ENCODE measurements around the gene PRR33.

Gene PRR33

GRCh38 chr11:1916132-1916985 lies 24.7 kb upstream of the PRR33 start:
- DNase-seq = no peak

- DNase-seq = no peak
These were observed 24.1 kb upstream of the PRR33 start for GRCh38 chr11:1915795-1916131.

DNA sequence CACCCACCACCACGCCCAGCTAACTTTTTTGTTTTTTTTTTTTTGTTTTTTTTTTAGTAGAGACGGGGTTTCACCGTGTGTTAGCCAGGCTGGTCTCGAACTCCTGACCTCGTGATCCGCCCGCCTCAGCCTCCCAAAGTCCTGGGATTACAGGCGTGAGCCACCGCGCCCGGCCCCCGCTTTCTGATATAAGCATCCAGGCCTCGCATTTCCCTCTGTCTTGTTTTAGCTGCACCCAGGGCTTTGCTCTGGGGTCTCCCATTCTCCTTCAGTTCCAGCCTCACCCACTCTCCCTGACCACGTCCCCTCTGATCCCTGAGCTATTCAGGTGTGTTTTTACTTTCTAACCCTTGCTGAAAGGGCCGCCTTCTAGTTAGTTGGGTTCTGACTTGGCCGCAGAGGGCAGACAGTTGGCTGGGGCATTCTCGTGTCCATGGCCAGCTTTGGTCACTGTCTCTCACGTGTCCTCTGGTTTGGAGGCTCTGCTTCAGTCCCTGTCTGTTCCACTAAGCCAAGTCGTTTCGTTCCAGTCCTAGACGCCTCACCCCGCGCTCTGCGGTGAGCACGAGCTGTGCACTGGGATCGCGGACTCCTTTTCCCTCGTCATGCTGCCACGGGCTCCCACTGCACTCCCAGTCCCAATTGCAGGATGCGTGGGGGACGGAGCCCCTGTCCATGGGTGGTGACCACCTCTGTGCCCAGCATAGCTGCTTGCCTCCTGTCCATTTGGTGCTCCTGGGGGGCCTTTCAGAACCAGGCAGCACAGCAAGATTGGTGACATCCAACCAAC lies 21.8 kb upstream of the PRR33 start:
- no peak for DNase-seq

- no peak for DNase-seq
These were observed 20.7 kb upstream of the PRR33 start for GRCh38 chr11:1912289-1912878.

DNA sequence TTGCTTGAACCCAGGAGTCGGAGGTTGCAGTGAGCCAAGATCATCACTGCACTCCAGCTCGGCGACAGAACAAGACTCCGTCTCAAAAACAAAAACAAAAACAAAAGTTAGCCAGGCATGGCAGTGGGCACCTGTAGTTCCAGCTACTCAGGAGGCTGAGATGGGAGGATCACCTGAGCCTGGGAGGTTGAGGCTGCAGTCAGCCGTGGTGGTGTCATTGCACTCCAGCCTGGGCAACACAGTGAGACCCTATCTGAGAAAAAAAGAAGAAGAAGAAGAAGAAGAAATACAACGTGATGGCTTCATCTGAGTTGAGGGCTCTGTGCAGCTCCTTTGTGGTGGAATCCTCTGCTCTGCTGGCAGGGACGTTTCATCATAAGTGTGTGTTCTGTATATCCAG lies 17.8 kb upstream of the PRR33 start:
- no peak for DNase-seq

GRCh38 chr11:1908618-1909017 lies 16.9 kb upstream of the PRR33 start:
- no peak for DNase-seq

GRCh38 chr11:1906611-1907423 lies 15.1 kb upstream of the PRR33 start:
- DNase-seq = no peak

- no peak for DNase-seq
These were observed 14.5 kb upstream of the PRR33 start for GRCh38 chr11:1906181-1906580.

- no peak for DNase-seq
These were observed 8.0 kb upstream of the PRR33 start for GRCh38 chr11:1899686-1900085.

GRCh38 chr11:1899090-1899489 lies 7.4 kb upstream of the PRR33 start:
- DNase-seq = no peak

DNA sequence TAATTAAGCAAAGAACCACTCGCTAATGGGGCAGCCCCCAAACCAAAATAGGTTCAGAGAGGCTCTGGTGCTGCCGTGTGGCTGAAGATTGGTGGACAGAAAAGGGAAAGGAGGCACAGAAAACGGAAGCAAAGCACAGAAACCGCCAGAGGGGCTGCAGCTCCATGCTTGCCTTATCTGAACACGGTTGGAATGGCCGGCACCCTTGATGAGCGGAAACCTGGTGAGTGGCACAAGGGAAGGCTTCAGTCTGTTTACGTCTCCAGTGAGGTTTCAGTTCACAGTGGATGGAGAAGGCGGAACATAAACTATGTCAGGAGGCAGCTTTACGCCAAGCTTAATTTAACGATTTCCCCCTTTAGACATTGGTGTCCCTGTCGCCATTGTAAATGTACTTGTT lies 5.2 kb upstream of the PRR33 start:
- no peak for DNase-seq

DNA sequence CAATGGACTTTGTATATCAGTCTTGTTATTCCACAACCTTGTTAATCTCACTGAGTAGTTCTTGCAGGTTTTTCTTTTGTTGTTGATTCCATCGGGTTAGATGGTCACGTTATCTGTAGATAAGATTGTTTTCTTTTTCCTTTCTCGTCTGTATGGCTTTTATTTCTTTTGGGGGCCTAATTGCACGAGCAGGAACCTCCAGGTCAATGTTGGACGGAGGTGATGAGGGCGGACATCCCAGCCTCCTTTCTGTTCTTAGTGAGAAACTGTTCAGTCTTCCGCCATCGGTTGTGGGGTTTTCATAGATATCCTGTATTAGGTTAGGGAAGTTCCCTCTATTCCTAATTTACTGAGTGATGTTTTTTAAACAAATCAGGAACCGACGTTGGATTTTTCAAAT lies 4.8 kb upstream of the PRR33 start:
- no peak for DNase-seq

DNA sequence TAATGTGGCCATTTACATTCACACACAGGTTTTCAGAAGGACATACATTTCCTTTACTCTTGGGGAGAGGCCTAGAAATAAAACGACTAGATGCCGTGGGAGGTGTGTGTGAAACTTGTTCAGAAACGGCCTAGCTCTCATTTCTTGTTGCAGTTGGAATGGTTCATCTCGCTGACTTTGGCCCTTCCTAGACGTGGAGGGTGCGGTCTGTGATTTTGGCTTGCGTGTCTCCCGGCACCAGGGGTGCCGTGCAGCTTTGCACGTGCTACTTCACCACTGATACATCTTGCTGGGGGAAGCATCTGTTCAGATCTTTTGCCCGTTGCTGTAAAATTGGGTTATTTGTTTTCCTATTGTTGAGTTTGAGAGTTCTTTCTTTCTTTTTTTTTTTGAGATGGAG lies 3.1 kb upstream of the PRR33 start:
- no peak for DNase-seq

DNA sequence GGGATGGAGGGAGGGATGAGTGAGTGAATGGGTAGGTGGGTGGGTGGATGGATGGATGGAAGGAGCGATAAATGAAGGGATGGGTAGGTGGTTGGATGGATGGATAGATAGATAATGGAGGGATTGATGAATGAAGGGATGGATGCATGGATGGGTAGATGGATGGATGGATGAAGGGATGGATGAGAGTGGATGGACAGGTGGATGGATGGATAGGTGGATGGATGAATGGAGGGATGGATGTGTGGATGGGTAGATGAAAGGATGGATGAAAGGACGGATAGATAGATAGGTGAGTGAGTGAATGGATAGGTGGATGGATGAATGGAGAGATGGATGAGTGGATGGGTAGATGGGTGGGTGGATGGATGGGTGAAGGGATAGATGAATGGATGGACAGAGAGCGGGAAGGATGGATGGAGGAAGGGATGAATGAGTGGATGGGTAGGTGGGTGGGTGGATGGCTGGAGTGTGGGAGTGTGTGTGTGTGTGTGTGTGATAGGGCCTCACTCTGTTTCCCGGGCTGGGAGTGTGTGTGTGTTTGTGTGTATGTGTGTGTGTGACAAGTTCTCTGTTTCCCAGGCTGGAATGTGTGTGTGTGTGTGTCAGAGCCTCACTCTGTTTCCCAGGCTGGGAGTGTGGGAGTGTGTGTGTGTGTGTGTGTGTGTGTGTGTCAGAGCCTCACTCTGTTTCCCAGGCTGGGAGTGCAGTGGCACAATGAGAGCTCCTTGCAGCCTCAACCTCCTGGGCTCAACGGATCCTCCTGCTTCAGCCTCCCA lies 2.1 kb upstream of the PRR33 start:
- no peak for DNase-seq

DNA sequence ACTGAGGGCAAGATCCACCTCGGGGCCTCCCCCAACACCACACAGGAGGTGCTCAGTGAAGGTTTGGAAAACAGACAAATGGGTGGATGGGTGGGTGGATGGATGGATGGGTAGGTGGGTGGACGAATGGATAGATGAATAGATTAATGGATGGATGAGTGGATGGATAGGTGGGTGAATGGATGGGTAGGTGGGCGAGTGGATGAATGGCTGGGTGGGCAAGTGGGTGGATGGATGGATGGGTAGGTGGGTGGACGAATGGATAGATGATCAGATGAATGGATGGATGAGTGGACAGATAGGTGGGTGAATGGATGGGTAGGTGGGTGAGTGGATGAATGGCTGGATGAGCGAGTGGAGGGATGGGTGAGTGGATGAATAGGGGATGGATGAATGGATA lies 863 bp upstream of the PRR33 start:
- no peak for DNase-seq

- no peak for DNase-seq
These were observed 421 bp upstream of the PRR33 start for GRCh38 chr11:1892116-1892515.

- DNase-seq = no peak
These were observed 552 bp downstream of the PRR33 start for GRCh38 chr11:1890856-1891830.

DNA sequence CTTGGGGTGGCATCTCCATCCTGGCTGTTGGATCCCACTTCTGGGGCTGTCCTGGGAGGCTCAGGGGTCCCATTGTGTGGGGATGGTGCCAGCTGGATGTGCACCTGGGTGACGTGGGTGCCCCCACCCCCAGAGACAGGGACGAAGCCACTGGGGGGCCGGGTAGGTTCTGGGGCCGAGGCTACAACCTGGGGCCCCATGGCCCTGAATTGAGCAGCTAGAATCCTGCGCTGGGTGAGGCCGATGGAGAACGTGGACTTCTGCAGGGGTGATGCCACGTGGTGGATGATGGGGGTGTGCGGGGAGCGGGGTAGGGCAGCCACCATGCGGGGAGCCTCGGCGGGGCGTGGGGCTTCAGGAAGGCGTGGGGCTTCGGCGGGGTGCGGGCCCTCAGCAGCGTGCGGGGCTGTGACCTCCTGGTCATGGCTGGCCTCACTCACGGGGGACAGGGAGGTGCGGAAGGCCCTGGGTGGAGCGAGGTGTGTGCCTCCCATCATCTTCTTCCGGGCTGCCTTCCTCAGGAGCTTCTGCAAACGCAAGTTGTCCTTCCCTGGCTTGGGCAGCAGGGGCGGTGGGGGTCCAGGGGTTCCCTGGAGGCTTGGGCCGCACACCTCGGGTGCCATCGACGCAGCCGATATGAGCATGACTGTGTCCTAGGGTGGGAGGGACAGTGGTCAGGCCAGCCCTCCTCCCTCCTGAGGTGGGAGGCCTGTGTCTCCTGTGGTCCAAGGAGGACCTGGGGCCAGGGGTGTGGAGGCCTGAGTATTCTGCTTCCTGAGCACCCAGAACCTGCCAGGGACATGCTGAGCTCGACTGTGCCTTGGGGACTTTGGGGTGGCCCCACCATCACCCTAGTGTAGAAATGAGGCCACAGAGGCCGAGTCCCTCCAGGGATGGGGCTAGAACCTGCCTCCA lies 1.5 kb downstream of the PRR33 start:
- no peak for DNase-seq

DNA sequence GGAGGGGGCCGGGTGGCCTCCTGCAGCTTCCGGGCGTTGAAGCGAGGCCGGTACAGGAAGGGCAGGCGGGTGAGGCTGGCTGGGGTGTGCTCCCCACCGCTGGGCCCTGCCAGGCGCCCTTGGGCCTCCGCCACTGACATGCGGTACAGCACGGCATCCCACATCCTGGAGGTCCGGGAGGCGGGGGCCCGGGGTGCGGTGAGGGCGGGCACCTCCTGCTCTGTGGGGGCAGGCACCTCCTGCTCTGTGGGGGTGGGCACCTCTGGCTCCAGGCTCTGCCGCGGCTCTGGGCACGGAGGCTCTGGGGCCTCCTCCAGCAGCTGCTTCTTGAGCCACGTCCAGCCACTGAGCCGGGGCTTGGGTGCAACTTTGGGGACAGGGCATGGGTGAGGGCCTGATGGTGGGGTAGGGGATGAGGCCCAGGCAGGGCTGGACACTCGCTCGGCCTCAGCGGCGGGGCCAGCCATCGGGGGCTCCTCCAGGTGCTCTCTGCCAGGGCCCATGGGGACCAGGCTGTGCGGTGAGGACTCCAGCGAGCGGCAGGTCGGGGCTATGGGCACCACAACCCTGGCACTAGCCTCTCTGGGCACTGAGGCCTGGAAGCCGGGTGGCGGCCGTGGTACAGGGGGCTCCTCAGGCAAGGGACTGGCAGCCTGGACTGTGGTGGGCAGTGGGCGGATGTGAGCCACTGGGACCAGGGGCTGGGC lies 2.3 kb downstream of the PRR33 start:
- no peak for DNase-seq
